ENCODE results near the gene ABHD15. TPM values are rescaled to one million over a fixed set of nuclear protein-coding genes. Genes with fewer than 3 reads are reported as not detected.
A peak's percentile ranks its signal among the peaks of the same experiment; 100 is the strongest.

ABHD15 gene
- total and polyA plus RNA-seq, 5 donors = 5.2 to 7.5 (median 7.3) TPM

GRCh38 chr17:29587591-29587990 lies 20.8 kb upstream of the ABHD15 start:
- peaks cover 21% of the 10 kb centered on the region for H3K4me1 ChIP-seq (ENCODE audit: control insufficient read depth, insufficient read depth, low read length)
- 73% methylated on average over 6 of the region's 6 CpGs for WGBS
- H3K27me3 ChIP-seq (ENCODE audit: control insufficient read depth, insufficient read depth) = no peaks in the 10 kb centered on the region
- peak overlapping the region; percentile 89 for H3K4me3 ChIP-seq (ENCODE audit: low read length)
- no peaks in the 10 kb centered on the region for H3K9me3 ChIP-seq (ENCODE audit: control insufficient read depth, low read length)
- H3K27ac ChIP-seq (ENCODE audit: low read length) = peak overlapping the region; percentile 61
- ATAC-seq = no peak
- intact Hi-C loops (cut with DNase I) = no loop called here
- DNase-seq = peak in 1 of 3 donors; percentile 28

- Histone ChIP-seq H3K9me3 (ENCODE audit: control insufficient read depth, low read length) (no peaks in the 10 kb centered on the region), H3K27me3 (ENCODE audit: control insufficient read depth, insufficient read depth) (no peaks in the 10 kb centered on the region), H3K27ac (ENCODE audit: low read length) (peak overlapping the region; percentile 61), H3K4me1 (ENCODE audit: control insufficient read depth, insufficient read depth, low read length) (peaks cover 21% of the 10 kb centered on the region), H3K4me3 (ENCODE audit: low read length) (no peak overlapping the region)
- intact Hi-C loops (cut with DNase I) = no loop called here
- DNase-seq (peak in 2 of 3 donors; percentile 58 to 66), ATAC-seq (no peak)
- WGBS = 64% methylated on average over 9 of the region's 9 CpGs
Measured at GRCh38 chr17:29586676-29587469, 20.0 kb upstream of the ABHD15 start.

DNA sequence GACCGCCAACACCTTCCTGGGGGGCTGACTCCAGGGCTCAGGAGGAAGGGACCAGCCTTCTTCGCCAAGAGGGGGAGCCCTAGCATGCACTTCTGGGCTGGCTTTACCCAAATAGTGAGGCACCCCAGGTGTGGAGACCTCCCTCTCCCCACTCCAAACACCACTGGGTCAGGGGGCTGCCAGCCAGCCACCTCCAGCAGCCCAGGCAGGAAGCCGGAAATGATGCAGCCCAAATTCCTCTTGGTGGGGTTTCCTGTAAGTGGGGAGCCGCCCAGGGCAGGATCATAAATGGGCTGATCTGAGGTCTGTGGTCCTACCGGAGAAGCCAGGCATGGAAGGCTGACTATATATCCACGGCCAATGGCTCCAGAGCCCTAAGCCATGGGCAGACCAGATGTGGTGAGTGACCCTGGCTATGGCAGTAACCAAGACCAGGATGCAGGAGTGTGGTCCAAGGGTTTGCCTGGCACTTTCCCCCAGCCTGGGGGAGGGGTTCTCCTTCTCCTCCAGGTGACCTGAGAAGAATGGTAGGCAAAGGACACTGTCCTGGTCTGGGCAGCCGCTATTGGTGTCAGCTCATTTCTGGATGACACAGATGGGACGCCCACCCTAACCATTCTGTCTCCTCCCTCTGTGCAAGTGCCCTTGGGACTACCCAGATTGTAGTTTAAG lies 18.4 kb upstream of the ABHD15 start:
- Histone ChIP-seq H3K4me3 (ENCODE audit: low read length) (peak overlapping the region; percentile 41), H3K4me1 (ENCODE audit: control insufficient read depth, insufficient read depth, low read length) (peaks cover 19% of the 10 kb centered on the region), H3K27me3 (ENCODE audit: control insufficient read depth, insufficient read depth) (no peaks in the 10 kb centered on the region), H3K9me3 (ENCODE audit: control insufficient read depth, low read length) (no peaks in the 10 kb centered on the region), H3K27ac (ENCODE audit: low read length) (peak overlapping the region; percentile 90)
- DNase-seq = peak; percentile 74 to 84 (median 75)
- WGBS = 64% methylated on average over 8 of the region's 8 CpGs
- ATAC-seq = peak; percentile 4 to 64
- intact Hi-C loops (cut with DNase I) = no loop called here

DNA sequence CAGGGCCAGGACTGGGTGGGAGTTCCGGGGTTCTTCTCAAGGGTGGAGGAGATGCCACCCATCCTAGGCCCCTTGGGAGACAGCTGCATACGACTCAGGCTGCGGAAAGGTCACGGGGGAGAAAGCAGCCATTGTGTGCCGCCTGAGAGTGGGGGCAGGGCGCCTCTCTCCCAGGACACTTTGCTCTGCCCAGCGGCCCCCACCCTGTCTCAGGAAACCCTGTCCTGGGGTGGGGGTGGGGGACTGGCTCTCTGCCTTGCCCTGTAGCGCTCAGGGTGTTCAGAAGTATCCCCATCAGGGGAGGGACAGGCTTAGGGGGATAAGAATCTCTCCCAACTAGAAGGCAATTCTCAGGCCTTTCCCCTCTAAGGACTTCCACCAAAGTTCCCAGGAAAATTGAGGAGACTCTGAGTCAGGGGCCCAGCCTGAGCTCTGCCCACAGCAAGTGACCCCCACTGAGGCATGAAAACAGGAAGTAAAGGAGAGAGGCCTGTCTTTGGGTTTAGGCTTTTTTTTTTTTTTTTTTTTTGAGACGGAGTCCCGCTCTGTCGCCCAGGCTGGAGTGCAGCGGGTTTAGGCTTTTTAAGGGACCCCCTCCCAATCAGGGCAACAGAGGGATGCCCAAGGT lies 17.7 kb upstream of the ABHD15 start:
- Histone ChIP-seq H3K4me1 (ENCODE audit: control insufficient read depth, insufficient read depth, low read length) (peaks cover 18% of the 10 kb centered on the region), H3K27ac (ENCODE audit: low read length) (peak overlapping the region; percentile 90), H3K9me3 (ENCODE audit: control insufficient read depth, low read length) (no peaks in the 10 kb centered on the region), H3K4me3 (ENCODE audit: low read length) (no peak overlapping the region), H3K27me3 (ENCODE audit: control insufficient read depth, insufficient read depth) (no peaks in the 10 kb centered on the region)
- intact Hi-C loops (cut with DNase I) = no loop called here
- ATAC-seq = peak; percentile 23 to 60
- WGBS = 57% methylated on average over 12 of the region's 12 CpGs
- peak; percentile 61 to 84 (median 82) for DNase-seq

- DNase-seq (peak in 2 of 3 donors; percentile 56 to 63), ATAC-seq (no peak)
- H3K27ac ChIP-seq (ENCODE audit: low read length) = peak overlapping the region; percentile 90
- no peak overlapping the region for H3K4me3 ChIP-seq (ENCODE audit: low read length)
- no peaks in the 10 kb centered on the region for H3K27me3 ChIP-seq (ENCODE audit: control insufficient read depth, insufficient read depth)
- H3K4me1 ChIP-seq (ENCODE audit: control insufficient read depth, insufficient read depth, low read length) = peaks cover 18% of the 10 kb centered on the region
- intact Hi-C loops (cut with DNase I) = no loop called here
- H3K9me3 ChIP-seq (ENCODE audit: control insufficient read depth, low read length) = no peaks in the 10 kb centered on the region
- WGBS = 81% methylated on average over 16 of the region's 16 CpGs
Measured at GRCh38 chr17:29583324-29584248, 16.7 kb upstream of the ABHD15 start.

- intact Hi-C loops (cut with DNase I) = no loop called here
- Histone ChIP-seq H3K9me3 (ENCODE audit: control insufficient read depth, low read length) (no peaks in the 10 kb centered on the region), H3K4me1 (ENCODE audit: control insufficient read depth, insufficient read depth, low read length) (peaks cover 18% of the 10 kb centered on the region), H3K27ac (ENCODE audit: low read length) (no peak overlapping the region), H3K4me3 (ENCODE audit: low read length) (no peak overlapping the region), H3K27me3 (ENCODE audit: control insufficient read depth, insufficient read depth) (no peaks in the 10 kb centered on the region)
- DNase-seq (peak in 1 of 3 donors; percentile 65), ATAC-seq (no peak)
- WGBS = 88% methylated on average over 13 of the region's 13 CpGs
Measured at GRCh38 chr17:29582772-29583171, 15.9 kb upstream of the ABHD15 start.

DNA sequence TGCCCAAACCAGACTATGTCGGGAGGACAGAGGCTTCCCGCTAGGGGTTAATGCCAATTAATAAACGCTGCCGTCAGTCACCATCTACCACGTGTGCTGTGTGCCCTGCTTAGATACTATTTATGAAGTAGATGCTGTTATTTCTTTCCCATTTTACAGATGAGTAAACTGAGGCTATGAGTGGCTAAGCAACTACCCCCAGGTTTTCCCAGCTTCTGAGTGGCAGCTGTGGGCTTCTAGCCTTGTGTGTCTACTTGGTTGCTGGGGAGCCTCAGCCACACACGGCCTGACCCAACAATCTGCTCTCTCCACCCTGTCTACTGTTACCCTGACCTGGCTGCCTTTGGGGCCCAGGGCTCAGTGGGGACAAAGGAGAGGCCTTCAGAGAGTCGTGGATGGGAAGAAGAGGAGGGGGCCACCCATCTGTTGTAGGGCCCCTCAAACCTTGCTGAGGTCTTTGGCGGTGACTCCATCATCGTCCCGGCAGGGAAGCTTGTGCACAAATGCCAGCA lies 15.5 kb upstream of the ABHD15 start:
- DNase-seq = no peak
- no peaks in the 10 kb centered on the region for H3K27me3 ChIP-seq (ENCODE audit: control insufficient read depth, insufficient read depth)
- H3K4me3 ChIP-seq (ENCODE audit: low read length) = no peak overlapping the region
- 78% methylated on average over 10 of the region's 10 CpGs for WGBS
- H3K4me1 ChIP-seq (ENCODE audit: control insufficient read depth, insufficient read depth, low read length) = peaks cover 17% of the 10 kb centered on the region
- ATAC-seq = no peak
- H3K27ac ChIP-seq (ENCODE audit: low read length) = no peak overlapping the region
- H3K9me3 ChIP-seq (ENCODE audit: control insufficient read depth, low read length) = no peaks in the 10 kb centered on the region
- intact Hi-C loops (cut with DNase I) = no loop called here

- Histone ChIP-seq H3K27ac (ENCODE audit: low read length) (no peak overlapping the region), H3K4me1 (ENCODE audit: control insufficient read depth, insufficient read depth, low read length) (peaks cover 11% of the 10 kb centered on the region), H3K9me3 (ENCODE audit: control insufficient read depth, low read length) (no peaks in the 10 kb centered on the region), H3K27me3 (ENCODE audit: control insufficient read depth, insufficient read depth) (no peaks in the 10 kb centered on the region), H3K4me3 (ENCODE audit: low read length) (no peak overlapping the region)
- intact Hi-C loops (cut with DNase I) = no loop called here
- 89% methylated on average over 20 of the region's 20 CpGs for WGBS
- peak in 2 of 3 donors; percentile 53 to 58 for DNase-seq
- no peak for ATAC-seq
Measured at GRCh38 chr17:29581583-29582253, 14.9 kb upstream of the ABHD15 start.

- H3K4me1 ChIP-seq (ENCODE audit: control insufficient read depth, insufficient read depth, low read length) = peaks cover 7% of the 10 kb centered on the region
- H3K27me3 ChIP-seq (ENCODE audit: control insufficient read depth, insufficient read depth) = no peaks in the 10 kb centered on the region
- ATAC-seq = peak; percentile 60 to 62
- H3K27ac ChIP-seq (ENCODE audit: low read length) = no peak overlapping the region
- WGBS = 61% methylated on average over 15 of the region's 15 CpGs
- H3K4me3 ChIP-seq (ENCODE audit: low read length) = no peak overlapping the region
- H3K9me3 ChIP-seq (ENCODE audit: control insufficient read depth, low read length) = no peaks in the 10 kb centered on the region
- DNase-seq = peak; percentile 87 to 95 (median 93)
- intact Hi-C loops (cut with DNase I) = no loop called here
Measured at GRCh38 chr17:29579866-29580771, 13.3 kb upstream of the ABHD15 start.

All from right cardiac atrium (tissue), 5 donors.